Stimulated activated CD4-positive, alpha-beta T cell treated with anti-CD3 and anti-CD28 coated beads, TNF-alpha, amount 100 ng/mL, for 24 hours (primary cell): ENCODE results near the gene RUBCN.
A peak's percentile ranks its signal among the peaks of the same experiment; 100 is the strongest.
"Not testable (repeated sequence)": the region's sequence is repeated elsewhere in the genome, so short reads cannot be mapped to it uniquely, and the experiment has no call there.

Experiments used
- DNase-seq, 3 experiments: peaks; one replicate each; pipeline ENCODE4 v3.0.0-alpha.2; 2020; ENCODE audit warnings: low read depth in 3 of 3

The RUBCN gene

GRCh38 chr3:197657541-197658292, 79.0 kb downstream of the RUBCN start:
- DNase-seq, result not testable (repeated sequence)

- DNase-seq, result not testable (repeated sequence)
Measured at GRCh38 chr3:197656960-197657359, 79.7 kb downstream of the RUBCN start.

DNA sequence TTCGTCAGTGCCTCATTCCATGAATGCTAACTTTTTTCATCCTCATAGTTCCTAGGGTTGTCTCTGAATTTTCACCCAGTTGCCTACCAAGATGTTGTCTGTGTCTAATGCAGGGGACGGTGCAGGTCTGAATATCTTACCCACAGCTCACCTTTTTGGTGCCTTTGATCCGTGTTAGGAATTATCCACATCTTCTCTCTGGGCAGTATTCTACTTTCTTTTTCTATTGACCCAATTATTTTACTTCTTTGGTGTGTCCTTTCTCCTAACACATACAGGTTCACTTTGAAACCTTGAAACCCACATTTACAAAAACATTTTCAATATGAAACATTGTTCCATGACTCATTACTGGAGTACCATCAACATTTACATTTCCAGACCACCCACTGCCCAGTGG, 80.6 kb downstream of the RUBCN start:
- not testable (repeated sequence) for DNase-seq

DNA sequence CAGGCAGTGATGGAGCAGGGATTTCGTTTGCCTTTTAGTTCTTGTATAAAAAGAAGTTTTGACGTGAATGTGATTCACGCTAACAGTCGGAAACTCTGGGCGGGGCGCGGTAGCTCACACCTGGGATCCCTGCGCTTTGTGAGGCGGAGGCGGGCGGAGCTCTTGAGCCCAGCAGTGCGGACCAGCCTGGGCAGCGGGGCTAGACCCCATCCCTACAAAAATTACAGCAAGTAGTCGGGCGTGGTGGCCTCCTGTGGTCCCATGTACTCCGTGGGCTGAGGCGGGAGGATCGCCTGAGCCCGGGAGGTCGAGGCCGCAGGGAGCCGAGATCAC, 81.7 kb downstream of the RUBCN start:
- not testable (repeated sequence) for DNase-seq

- peak in 1 of 3 experiments; percentile 30 for DNase-seq
Measured at GRCh38 chr3:197654090-197654997, 82.4 kb downstream of the RUBCN start.

- DNase-seq, result not testable (repeated sequence)
Measured at GRCh38 chr3:197652860-197653259, 83.8 kb downstream of the RUBCN start.

DNA sequence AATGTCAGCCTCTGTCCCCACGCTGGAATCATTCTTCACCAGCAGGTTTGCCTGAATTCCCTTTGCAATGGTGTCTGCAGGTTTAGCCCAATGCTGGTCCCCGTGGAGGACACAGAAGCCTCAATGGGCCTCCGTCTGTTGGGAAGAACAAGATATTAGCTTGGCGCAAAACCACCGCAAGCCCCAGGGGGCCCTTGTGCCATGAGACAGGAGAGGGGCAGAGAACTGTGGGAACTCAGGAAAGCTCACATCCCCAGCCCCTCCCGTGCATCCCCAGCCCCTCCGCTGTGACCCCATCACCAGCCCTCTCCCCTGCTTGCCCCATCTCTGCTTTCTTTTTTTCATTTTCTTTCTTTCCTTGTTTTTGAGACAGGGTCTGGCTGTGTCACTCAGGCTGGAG, 89.1 kb downstream of the RUBCN start:
- DNase-seq, result not testable (repeated sequence)

DNA sequence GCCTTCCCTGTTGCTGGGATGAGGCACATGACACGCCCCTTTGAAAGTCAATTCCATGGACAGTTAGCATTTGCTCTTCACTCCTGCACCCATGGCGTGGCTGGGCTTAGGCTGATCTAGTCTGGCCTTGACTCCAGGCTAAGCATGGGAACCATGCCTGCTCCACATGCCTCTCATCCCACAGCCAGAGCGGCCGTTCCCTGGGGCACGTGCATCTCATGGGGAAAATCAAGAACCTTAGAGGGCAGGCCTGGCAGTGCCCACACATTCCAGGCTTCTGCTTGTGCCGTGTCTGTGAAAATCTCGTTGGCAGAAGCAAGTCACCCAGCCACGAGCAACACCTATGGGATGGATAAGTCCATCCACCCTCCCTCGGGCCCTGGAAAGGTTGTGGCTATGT, 89.5 kb downstream of the RUBCN start:
- not testable (repeated sequence) for DNase-seq

GRCh38 chr3:197646294-197646693, 90.4 kb downstream of the RUBCN start:
- not testable (repeated sequence) for DNase-seq

- not testable (repeated sequence) for DNase-seq
Measured at GRCh38 chr3:197637556-197637955, 99.1 kb downstream of the RUBCN start.

- not testable (repeated sequence) for DNase-seq
Measured at GRCh38 chr3:197631989-197632388, 104.7 kb downstream of the RUBCN start.

DNA sequence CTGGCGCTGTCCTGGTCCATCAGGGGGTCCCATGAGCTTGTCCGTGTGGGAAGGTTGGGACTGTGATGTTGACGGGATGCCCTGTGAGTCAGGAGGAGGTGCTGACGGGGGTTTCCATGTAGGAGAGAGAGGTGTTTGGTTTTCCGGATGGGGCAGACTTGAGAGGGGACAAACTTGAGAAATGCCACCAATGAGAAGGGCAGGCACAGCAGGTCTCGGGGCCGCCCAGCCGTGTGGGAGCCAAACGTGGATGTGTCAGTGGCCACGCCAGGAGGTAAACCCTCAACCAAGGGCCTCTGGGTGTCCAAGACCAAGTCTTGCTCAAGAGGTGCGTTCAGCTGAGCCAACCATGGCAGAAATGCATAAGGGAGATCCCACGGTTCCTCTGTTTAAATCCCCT, 105.9 kb downstream of the RUBCN start:
- DNase-seq, result not testable (repeated sequence)

GRCh38 chr3:197629286-197629685, 107.4 kb downstream of the RUBCN start:
- DNase-seq, result not testable (repeated sequence)

GRCh38 chr3:197627772-197628523, 108.8 kb downstream of the RUBCN start:
- peak; percentile 79 to 90 (median 88) for DNase-seq

GRCh38 chr3:197627158-197627771, 109.4 kb downstream of the RUBCN start:
- not testable (repeated sequence) for DNase-seq

GRCh38 chr3:197626404-197627157, 110.1 kb downstream of the RUBCN start:
- DNase-seq, result not testable (repeated sequence)

- DNase-seq, result not testable (repeated sequence)
Measured at GRCh38 chr3:197621478-197621877, 115.2 kb downstream of the RUBCN start.
